GM12891 (cell line): ENCODE measurements around the gene C1orf116. TPM values are rescaled to one million over a fixed set of nuclear protein-coding genes. Genes with fewer than 3 reads are reported as not detected.

Experiments
- DNase-seq: peaks from one replicate; pipeline ENCODE4 v3.0.0; 2011; ENCODE audit warnings: low spot score; ENCODE audit not compliant: insufficient read length
- FAIRE-seq: peaks from 2 replicates; lab custom pipeline; 2011; peaks lifted over from hg19 to GRCh38; lab: Jason Lieb, UNC
- PAX5 ChIP-seq: IDR thresholded peaks from 2 replicates; pipeline ENCODE4 v1.6.1; 2011; ENCODE audit warnings: low read length, moderate library complexity, mild to moderate bottlenecking; ENCODE audit not compliant: insufficient read depth, severe bottlenecking
- POLR2A ChIP-seq: IDR thresholded peaks from 2 replicates; pipeline ENCODE4 v1.6.1; 2011; ENCODE audit warnings: low read depth, low read length, control low read depth
- POLR2AphosphoS5 ChIP-seq: IDR thresholded peaks from 2 replicates; pipeline ENCODE4 v1.6.1; 2011; ENCODE audit warnings: low read depth, low read length, control low read depth
- POU2F2 ChIP-seq: IDR thresholded peaks from 2 replicates; pipeline ENCODE4 v1.6.1; 2011; ENCODE audit warnings: low read depth, mild to moderate bottlenecking, control low read depth, low read length, moderate library complexity
- SPI1 ChIP-seq: IDR thresholded peaks from 2 replicates; pipeline ENCODE4 v1.6.1; 2011; ENCODE audit warnings: low read depth, low read length, control low read depth
- TAF1 ChIP-seq: IDR thresholded peaks from 2 replicates; pipeline ENCODE4 v1.6.1; 2011; ENCODE audit warnings: low read depth, low read length, control low read depth
- polyA plus RNA-seq: library from polyadenylated mRNA; unstranded; fragments of >200 nt; gene quantifications from one replicate; pipeline ENCODE4 v1.2.1, GENCODE V29; 2012; ENCODE audit warnings: low read depth, missing spikeins, inconsistent platforms; ENCODE audit not compliant: missing spikeins

C1orf116 gene
- polyA plus RNA-seq: not detected

- no peak for FAIRE-seq
- no peak for DNase-seq
- no peak for TF ChIP-seq SPI1
- TF ChIP-seq POLR2AphosphoS5: no peak
- TF ChIP-seq POU2F2: no peak
- TF ChIP-seq TAF1: no peak
- no peak for TF ChIP-seq POLR2A
- no peak for TF ChIP-seq PAX5
Measured at GRCh38 chr1:207032528-207033017, at the start of gene C1orf116. C1orf116 (minus strand) TSS chr1:207032756; CDS start chr1:207027598, 5,158 bp downstream.

- no peak for TF ChIP-seq POLR2A
- TF ChIP-seq TAF1: no peak
- TF ChIP-seq SPI1: no peak
- TF ChIP-seq POLR2AphosphoS5: no peak
- TF ChIP-seq PAX5: no peak
- no peak for TF ChIP-seq POU2F2
- FAIRE-seq: no peak
- DNase-seq: no peak
Measured at GRCh38 chr1:207081806-207082205, 49.2 kb upstream of the C1orf116 start.

- no peak for FAIRE-seq
- TF ChIP-seq POLR2A (no peak), TAF1 (no peak), SPI1 (no peak)
- no peak for DNase-seq
Measured at GRCh38 chr1:207081088-207081487, 48.5 kb upstream of the C1orf116 start.

- FAIRE-seq (no peak), DNase-seq (no peak)
- no peak for TF ChIP-seq POU2F2
- TF ChIP-seq TAF1: no peak
- no peak for TF ChIP-seq PAX5
- TF ChIP-seq POLR2AphosphoS5: no peak
- no peak for TF ChIP-seq POLR2A
- TF ChIP-seq SPI1: no peak
Measured at GRCh38 chr1:207079706-207080241, 47.2 kb upstream of the C1orf116 start.

GRCh38 chr1:207078578-207079132 lies 46.1 kb upstream of the C1orf116 start:
- TF ChIP-seq POLR2A: no peak
- no peak for TF ChIP-seq POLR2AphosphoS5
- TF ChIP-seq POU2F2: no peak
- no peak for TF ChIP-seq TAF1
- TF ChIP-seq PAX5: no peak
- no peak for TF ChIP-seq SPI1
- FAIRE-seq: peak; percentile 48
- no peak for DNase-seq

- DNase-seq (no peak), FAIRE-seq (peak; percentile 94)
- TF ChIP-seq SPI1 (no peak), PAX5 (no peak), POLR2AphosphoS5 (no peak)
Measured at GRCh38 chr1:207077470-207078377, 45.2 kb upstream of the C1orf116 start.

- DNase-seq (no peak), FAIRE-seq (no peak)
- no peak for TF ChIP-seq TAF1
- TF ChIP-seq PAX5: no peak
- no peak for TF ChIP-seq SPI1
- TF ChIP-seq POLR2AphosphoS5: no peak
- no peak for TF ChIP-seq POLR2A
- no peak for TF ChIP-seq POU2F2
Measured at GRCh38 chr1:207077012-207077411, 44.5 kb upstream of the C1orf116 start.

GRCh38 chr1:207076181-207076955 lies 43.8 kb upstream of the C1orf116 start:
- TF ChIP-seq PAX5: no peak
- TF ChIP-seq POLR2AphosphoS5: no peak
- no peak for FAIRE-seq

GRCh38 chr1:207073906-207074820 lies 41.6 kb upstream of the C1orf116 start:
- TF ChIP-seq TAF1 (no peak), POLR2AphosphoS5 (no peak), POLR2A (no peak), PAX5 (no peak), SPI1 (no peak), POU2F2 (no peak)
- DNase-seq: no peak
- no peak for FAIRE-seq

More at GRCh38 chr1:207076181-207076955, 43.8 kb upstream of the C1orf116 start:
- DNase-seq: no peak

GRCh38 chr1:207072233-207072632 lies 39.7 kb upstream of the C1orf116 start:
- TF ChIP-seq SPI1 (no peak), PAX5 (no peak), POLR2A (no peak), TAF1 (no peak), POLR2AphosphoS5 (no peak), POU2F2 (no peak)
- no peak for DNase-seq
- FAIRE-seq: no peak
